NB4 (cell line): ENCODE results near the gene NRXN3.

ENCODE experiments used
- DNase-seq: peaks from one replicate; pipeline ENCODE4 v3.0.0; 2010; ENCODE audit warnings: low read depth
- H3K4me3 ChIP-seq: one replicate; pipeline ENCODE4 v1.5.1; 2011; ENCODE audit warnings: mild to moderate bottlenecking, low read depth, low read length, moderate library complexity
- CTCF ChIP-seq: IDR thresholded peaks from one replicate; pipeline ENCODE4 v1.5.1; 2012; ENCODE audit warnings: low read depth, low read length
- MAX ChIP-seq: IDR thresholded peaks from 2 replicates; pipeline ENCODE4 v1.6.1; 2011; ENCODE audit warnings: low read depth, low read length
- MYC ChIP-seq: IDR thresholded peaks from 2 replicates; pipeline ENCODE4 v1.6.1; 2011; ENCODE audit warnings: low read depth, low read length
- POLR2A ChIP-seq: IDR thresholded peaks from 2 replicates; pipeline ENCODE4 v1.6.1; 2011; ENCODE audit warnings: mild to moderate bottlenecking; ENCODE audit not compliant: insufficient read length; ENCODE audit errors: extremely low read depth

The NRXN3 gene

GRCh38 chr14:79062226-79062625 is 892.1 kb downstream of the NRXN3 start:
- H3K4me3 ChIP-seq: no peak overlapping the region
- TF ChIP-seq MAX (no peak), POLR2A (no peak), MYC (no peak), CTCF (no peak)
- DNase-seq: no peak

- no peak for TF ChIP-seq POLR2A
- TF ChIP-seq MYC: no peak
- no peak for TF ChIP-seq CTCF
- TF ChIP-seq MAX: no peak
- H3K4me3 ChIP-seq: no peak overlapping the region
- no peak for DNase-seq
Observed at GRCh38 chr14:79064214-79064613, 894.0 kb downstream of the NRXN3 start.

- no peak for DNase-seq
- TF ChIP-seq CTCF: no peak
- no peak for TF ChIP-seq POLR2A
- no peak for TF ChIP-seq MYC
- no peak for TF ChIP-seq MAX
- H3K4me3 ChIP-seq: no peak overlapping the region
Observed at GRCh38 chr14:79074510-79074909, 904.3 kb downstream of the NRXN3 start.

GRCh38 chr14:79076428-79076827 is 906.3 kb downstream of the NRXN3 start:
- no peak for DNase-seq
- TF ChIP-seq CTCF (no peak), MAX (no peak), POLR2A (no peak), MYC (no peak)
- H3K4me3 ChIP-seq: no peak overlapping the region

- DNase-seq: no peak
- no peak for TF ChIP-seq MAX
- TF ChIP-seq MYC: no peak
- no peak overlapping the region for H3K4me3 ChIP-seq
Observed at GRCh38 chr14:79077096-79077495, 906.9 kb downstream of the NRXN3 start.

- DNase-seq: no peak
- TF ChIP-seq MAX (no peak), CTCF (no peak), POLR2A (no peak), MYC (no peak)
- no peak overlapping the region for H3K4me3 ChIP-seq
Observed at GRCh38 chr14:79080040-79080439, 909.9 kb downstream of the NRXN3 start.
